Stimulated activated CD4-positive, alpha-beta T cell treated with anti-CD3 and anti-CD28 coated beads, Interleukin-1b, Interleukin-23, amount 100 ng/mL, for 24 hours (primary cell): Measurements from ENCODE around the gene IL36B.

Experiments
- DNase-seq, 4 experiments: peaks; one replicate each; pipeline ENCODE4 v3.0.0-alpha.2; 2020; ENCODE audit warnings: low read depth in 4 of 4, low spot score in 1 of 4

IL36B gene

GRCh38 chr2:113076954-113077669, 24.4 kb upstream of the IL36B start:
- DNase-seq: no peak

GRCh38 chr2:113075600-113075999, 22.9 kb upstream of the IL36B start:
- no peak for DNase-seq

- no peak for DNase-seq
Measured at GRCh38 chr2:113075030-113075429, 22.4 kb upstream of the IL36B start.

GRCh38 chr2:113073325-113073834, 20.7 kb upstream of the IL36B start:
- no peak for DNase-seq

- DNase-seq: no peak
Measured at GRCh38 chr2:113072584-113072983, 19.9 kb upstream of the IL36B start.

GRCh38 chr2:113070606-113070975, 17.9 kb upstream of the IL36B start:
- no peak for DNase-seq

- DNase-seq: no peak
Measured at GRCh38 chr2:113069676-113070605, 17.3 kb upstream of the IL36B start.

GRCh38 chr2:113068706-113069485, 16.2 kb upstream of the IL36B start:
- DNase-seq: no peak

- DNase-seq: no peak
Measured at GRCh38 chr2:113068249-113068648, 15.6 kb upstream of the IL36B start.

- no peak for DNase-seq
Measured at GRCh38 chr2:113067681-113068080, 15.0 kb upstream of the IL36B start, which contains the start of gene IL1F10. IL1F10 (plus strand) TSS chr2:113067970; CDS start chr2:113072739, 4,769 bp downstream.

- DNase-seq: no peak
Measured at GRCh38 chr2:113064898-113065297, 12.2 kb upstream of the IL36B start.

GRCh38 chr2:113064281-113064680, 11.6 kb upstream of the IL36B start:
- no peak for DNase-seq

- DNase-seq: no peak
Measured at GRCh38 chr2:113061896-113062770, 9.5 kb upstream of the IL36B start.

GRCh38 chr2:113061241-113061640, 8.6 kb upstream of the IL36B start:
- DNase-seq: no peak

- DNase-seq: no peak
Measured at GRCh38 chr2:113060796-113061195, 8.1 kb upstream of the IL36B start.

- no peak for DNase-seq
Measured at GRCh38 chr2:113060396-113060795, 7.7 kb upstream of the IL36B start.

- DNase-seq: no peak
Measured at GRCh38 chr2:113058998-113059960, 6.6 kb upstream of the IL36B start, which contains the start of gene IL36RN. IL36RN (plus strand) TSS chr2:113059198; CDS start chr2:113059439, 241 bp downstream.

- DNase-seq: no peak
Measured at GRCh38 chr2:113058411-113058994, 5.8 kb upstream of the IL36B start.

- no peak for DNase-seq
Measured at GRCh38 chr2:113057117-113057516, 4.5 kb upstream of the IL36B start.
